ENCODE measurements around the gene COL13A1. TPM values are rescaled to one million over a fixed set of nuclear protein-coding genes. Genes with fewer than 3 reads are reported as not detected.

The COL13A1 gene
- total RNA-seq, 1 experiment from 2014 or later, result 3.6 TPM

DNA sequence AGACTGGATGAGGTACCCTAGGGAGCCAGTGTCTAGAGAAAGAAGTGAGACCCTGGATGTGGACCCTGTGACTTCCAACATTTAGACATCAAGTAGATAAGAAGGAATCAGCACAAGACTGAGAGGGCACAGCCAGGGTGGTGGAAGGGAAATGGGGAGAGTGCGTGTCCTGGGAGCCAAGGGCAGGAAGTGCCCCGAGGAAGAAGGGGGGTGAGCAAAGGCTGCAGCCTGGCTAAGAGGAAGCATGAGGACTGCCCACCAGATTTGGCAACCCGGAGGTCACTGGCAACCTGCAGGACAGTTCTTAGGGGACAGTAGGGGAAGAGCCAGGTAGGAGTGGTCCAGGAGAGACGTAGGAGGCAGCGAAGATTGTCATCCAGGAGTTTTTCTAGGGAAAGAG, 14.8 kb downstream of the COL13A1 start:
- no peak overlapping the region for H2BK20ac ChIP-seq (ENCODE audit: low read depth, low read length, poor library complexity, severe bottlenecking)
- H3T11ph ChIP-seq (ENCODE audit: low read length), result no peak overlapping the region
- no peaks in the 10 kb centered on the region for H3K23me2 ChIP-seq (ENCODE audit: insufficient read length, low read depth, low read length, poor library complexity, severe bottlenecking)
- H3K14ac ChIP-seq (ENCODE audit: insufficient read depth, low read length), result no peak overlapping the region
- H3K27ac ChIP-seq (ENCODE audit: insufficient read length, low read depth, low read length), result no peak overlapping the region
- H2AFZ ChIP-seq (ENCODE audit: low read length), result no peak overlapping the region
- TF ChIP-seq CTCF (conservative IDR thresholded peaks at IDR 0.05), result no peak
- Mint-ChIP-seq H3K36me3 (ENCODE audit: insufficient read depth in 1 of 3, low read depth in 3 of 3) (peaks cover 0 to 11% (median 7%) of the 10 kb centered on the region in 3 experiments; a peak in 6 of 7 replicates), H3K9me3 (peaks cover 10% of the 10 kb centered on the region in 2 experiments; a peak in 4 of 5 replicates), H3K27me3 (ENCODE audit: low read depth) (peaks cover 8% of the 10 kb centered on the region), H3K4me3 (no peak overlapping the region), H3K4me1 (peaks cover 21 to 38% of the 10 kb centered on the region in 2 experiments), H3K27ac (no peak overlapping the region)
- no peak overlapping the region for H2BK15ac ChIP-seq (ENCODE audit: low read depth, low read length)
- no peak overlapping the region for H3K23ac ChIP-seq (ENCODE audit: insufficient read length, low read depth, low read length)
- no peak overlapping the region for H3K18ac ChIP-seq (ENCODE audit: insufficient read length, low read depth, low read length)
- H3K4me2 ChIP-seq (ENCODE audit: insufficient read depth, insufficient read length, low read length), result no peak overlapping the region
- H2BK120ac ChIP-seq (ENCODE audit: low read depth, low read length, poor library complexity, severe bottlenecking), result no peak overlapping the region
- DNase-seq, result no peak
- H3K4ac ChIP-seq (ENCODE audit: low read depth, low read length), result no peak overlapping the region
- no peak overlapping the region for H3K9ac ChIP-seq (ENCODE audit: extremely low read depth, insufficient read length, low read length)
- no peak overlapping the region for H2AK5ac ChIP-seq (ENCODE audit: insufficient read length, low read length)
- peaks cover 3% of the 10 kb centered on the region; the same call in 1 of the 2 replicates for H3K4me1 ChIP-seq (ENCODE audit: insufficient read depth, low read length)
- H4K20me1 ChIP-seq (ENCODE audit: control insufficient read depth, insufficient read depth, insufficient read length), result no peaks in the 10 kb centered on the region
- no peak overlapping the region for H3K56ac ChIP-seq (ENCODE audit: insufficient read length, low read depth, low read length)
- H3K27me3 ChIP-seq (ENCODE audit: insufficient read depth, low read length), result no peaks in the 10 kb centered on the region
- no peak overlapping the region for H4K91ac ChIP-seq (ENCODE audit: insufficient read length, low read depth, low read length)
- no CpG with 5 or more reads among the region's 5 CpGs for WGBS (ENCODE audit: extremely low coverage, insufficient read length, low lambda C conversion rate)
- H3K79me1 ChIP-seq (ENCODE audit: insufficient read depth, low read depth, low read length, poor library complexity, severe bottlenecking), result no peaks in the 10 kb centered on the region
- H3K79me2 ChIP-seq (ENCODE audit: insufficient read depth, low read length), result no peaks in the 10 kb centered on the region
- H2BK12ac ChIP-seq (ENCODE audit: insufficient read length, low read depth, low read length), result no peak overlapping the region
- H4K8ac ChIP-seq (replicated peaks; ENCODE audit: insufficient read length, low read depth, low read length), result no peak overlapping the region
- no peak overlapping the region for H2BK5ac ChIP-seq (ENCODE audit: insufficient read length, low read length)
- H4K5ac ChIP-seq (ENCODE audit: insufficient read length, low read depth, low read length), result no peak overlapping the region
- H3K9me3 ChIP-seq (ENCODE audit: control insufficient read depth, low read depth, low read length), result no peaks in the 10 kb centered on the region

All from H9 (cell line).